Measurements from ENCODE around the gene CHD9.

DNA sequence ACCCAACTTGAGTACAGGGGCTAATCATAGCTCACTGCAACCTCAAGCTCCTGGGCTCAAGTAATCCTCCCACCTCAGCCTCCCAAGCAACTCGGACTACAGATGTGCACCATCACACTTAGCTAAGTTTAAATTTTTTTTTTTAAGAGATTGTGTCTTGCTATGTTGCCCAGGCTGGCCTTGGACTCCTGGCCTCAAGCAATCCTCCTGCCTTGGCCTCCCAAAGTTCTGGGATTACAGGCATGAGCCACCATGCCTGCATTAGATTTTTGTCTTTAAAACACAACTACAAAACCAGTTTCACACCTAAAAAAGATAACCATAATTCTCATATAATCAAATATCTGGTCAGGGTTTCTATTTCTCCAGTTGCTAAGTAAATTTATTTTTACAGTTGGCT is 147.1 kb downstream of the CHD9 start:
- TF ChIP-seq, protein P1, sequence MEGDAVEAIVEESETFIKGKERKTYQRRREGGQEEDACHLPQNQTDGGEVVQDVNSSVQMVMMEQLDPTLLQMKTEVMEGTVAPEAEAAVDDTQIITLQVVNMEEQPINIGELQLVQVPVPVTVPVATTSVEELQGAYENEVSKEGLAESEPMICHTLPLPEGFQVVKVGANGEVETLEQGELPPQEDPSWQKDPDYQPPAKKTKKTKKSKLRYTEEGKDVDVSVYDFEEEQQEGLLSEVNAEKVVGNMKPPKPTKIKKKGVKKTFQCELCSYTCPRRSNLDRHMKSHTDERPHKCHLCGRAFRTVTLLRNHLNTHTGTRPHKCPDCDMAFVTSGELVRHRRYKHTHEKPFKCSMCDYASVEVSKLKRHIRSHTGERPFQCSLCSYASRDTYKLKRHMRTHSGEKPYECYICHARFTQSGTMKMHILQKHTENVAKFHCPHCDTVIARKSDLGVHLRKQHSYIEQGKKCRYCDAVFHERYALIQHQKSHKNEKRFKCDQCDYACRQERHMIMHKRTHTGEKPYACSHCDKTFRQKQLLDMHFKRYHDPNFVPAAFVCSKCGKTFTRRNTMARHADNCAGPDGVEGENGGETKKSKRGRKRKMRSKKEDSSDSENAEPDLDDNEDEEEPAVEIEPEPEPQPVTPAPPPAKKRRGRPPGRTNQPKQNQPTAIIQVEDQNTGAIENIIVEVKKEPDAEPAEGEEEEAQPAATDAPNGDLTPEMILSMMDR (IDR thresholded peaks at IDR 0.05), result no peak
- TF ChIP-seq POLR2A (IDR thresholded peaks at IDR 0.05), result no peak
